ENCODE measurements around the gene CAND1. TPM values are rescaled to one million over a fixed set of nuclear protein-coding genes. Genes with fewer than 3 reads are reported as not detected.
"Not testable (repeated sequence)": the region's sequence is repeated elsewhere in the genome, so short reads cannot be mapped to it uniquely, and the experiment has no call there.

CAND1 gene
- polyA plus RNA-seq, 2 of the 4 experiments (the other 2 are of a cell fraction): 70.3 to 185 TPM

DNA sequence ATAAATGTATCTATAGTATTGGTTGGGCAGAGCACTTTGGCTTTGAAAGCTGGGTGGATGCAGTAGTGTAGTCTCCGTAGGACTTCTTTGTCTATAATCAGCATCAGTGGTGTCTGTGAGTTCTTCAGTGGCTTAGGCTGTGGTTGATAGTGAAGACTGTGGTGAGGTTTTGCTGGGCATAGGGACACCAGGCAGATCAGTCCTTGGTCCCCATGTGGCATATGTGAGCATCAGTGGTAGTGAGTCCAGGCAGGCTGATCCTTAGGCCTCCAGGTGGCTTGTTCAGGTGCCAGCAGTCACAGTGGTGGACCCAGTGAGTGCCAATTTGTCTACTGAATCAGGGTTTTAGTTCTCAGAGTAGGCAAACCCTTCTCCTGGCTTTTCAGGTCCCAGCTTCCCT lies 70.4 kb downstream of the CAND1 start:
- FAIRE-seq (no peak), DNase-seq (ENCODE audit: low read depth in 1 of 2, low spot score in 1 of 2) (no peak), ATAC-seq (no peak)
- no peak overlapping the region for H3K27ac ChIP-seq
- H3K4me2 ChIP-seq: no peak overlapping the region
- no peak overlapping the region for H3K4me3 ChIP-seq
- 90% methylated on average over 1 of the region's 1 CpG for WGBS (ENCODE audit: missing lambda C conversion rate)
- CTCF ChIA-PET: no interaction called here
- no peaks in the 10 kb centered on the region for H3K4me1 ChIP-seq
- TF ChIP-seq JUNB (IDR thresholded peaks at IDR 0.05) (no peak), BHLHE40 (IDR thresholded peaks at IDR 0.05; ENCODE audit: low read depth, low read length) (no peak), TFCP2L1 (CRISPR knock-in tag; IDR thresholded peaks at IDR 0.05) (no peak), ZC3H11A (IDR thresholded peaks at IDR 0.05) (no peak), RFX5 (IDR thresholded peaks at IDR 0.05) (no peak), TP53 (CRISPR knock-in tag; IDR thresholded peaks at IDR 0.05) (no peak), PHF8 (IDR thresholded peaks at IDR 0.05; ENCODE audit: borderline replicate concordance, low read depth) (no peak), NR3C1 (IDR thresholded peaks at IDR 0.05) (no peak)
- TF ChIP-seq, protein P1, sequence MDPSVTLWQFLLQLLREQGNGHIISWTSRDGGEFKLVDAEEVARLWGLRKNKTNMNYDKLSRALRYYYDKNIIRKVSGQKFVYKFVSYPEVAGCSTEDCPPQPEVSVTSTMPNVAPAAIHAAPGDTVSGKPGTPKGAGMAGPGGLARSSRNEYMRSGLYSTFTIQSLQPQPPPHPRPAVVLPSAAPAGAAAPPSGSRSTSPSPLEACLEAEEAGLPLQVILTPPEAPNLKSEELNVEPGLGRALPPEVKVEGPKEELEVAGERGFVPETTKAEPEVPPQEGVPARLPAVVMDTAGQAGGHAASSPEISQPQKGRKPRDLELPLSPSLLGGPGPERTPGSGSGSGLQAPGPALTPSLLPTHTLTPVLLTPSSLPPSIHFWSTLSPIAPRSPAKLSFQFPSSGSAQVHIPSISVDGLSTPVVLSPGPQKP (IDR thresholded peaks at IDR 0.05; ENCODE audit: low read depth, low read length): no peak
- POLR2A ChIA-PET: no interaction called here
- peaks cover 10% of the 10 kb centered on the region; the same call in 1 of the 3 replicates for H3K9me3 ChIP-seq

DNA sequence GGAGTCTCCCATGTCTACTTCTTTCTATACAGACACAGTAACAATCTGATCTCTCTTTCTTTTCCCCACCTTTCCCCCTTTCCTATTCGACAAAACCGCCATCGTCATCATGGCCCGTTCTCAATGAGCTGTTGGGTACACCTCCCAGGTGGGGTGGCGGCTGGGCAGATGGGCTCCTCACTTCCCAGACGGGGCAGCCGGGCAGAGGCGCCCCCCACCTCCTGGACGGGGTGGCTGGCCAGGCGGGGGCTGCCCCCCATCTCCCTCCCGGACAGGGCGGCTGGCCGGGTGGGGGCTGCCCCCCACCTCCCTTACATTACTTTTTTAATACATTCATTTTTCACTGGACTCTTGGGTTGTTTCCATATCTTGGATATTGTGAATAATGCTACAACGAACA lies 71.9 kb downstream of the CAND1 start:
- ATAC-seq; H3K4me2 ChIP-seq; H3K27ac ChIP-seq; H3K4me1 ChIP-seq; DNase-seq (ENCODE audit: low read depth in 1 of 2, low spot score in 1 of 2); FAIRE-seq; POLR2A ChIA-PET; H3K4me3 ChIP-seq; CTCF ChIA-PET: not testable (repeated sequence)
- H3K9me3 ChIP-seq: peaks cover 10% of the 10 kb centered on the region; the same call in 1 of the 3 replicates
- WGBS (ENCODE audit: missing lambda C conversion rate): 66% methylated on average over 14 of the region's 14 CpGs

DNA sequence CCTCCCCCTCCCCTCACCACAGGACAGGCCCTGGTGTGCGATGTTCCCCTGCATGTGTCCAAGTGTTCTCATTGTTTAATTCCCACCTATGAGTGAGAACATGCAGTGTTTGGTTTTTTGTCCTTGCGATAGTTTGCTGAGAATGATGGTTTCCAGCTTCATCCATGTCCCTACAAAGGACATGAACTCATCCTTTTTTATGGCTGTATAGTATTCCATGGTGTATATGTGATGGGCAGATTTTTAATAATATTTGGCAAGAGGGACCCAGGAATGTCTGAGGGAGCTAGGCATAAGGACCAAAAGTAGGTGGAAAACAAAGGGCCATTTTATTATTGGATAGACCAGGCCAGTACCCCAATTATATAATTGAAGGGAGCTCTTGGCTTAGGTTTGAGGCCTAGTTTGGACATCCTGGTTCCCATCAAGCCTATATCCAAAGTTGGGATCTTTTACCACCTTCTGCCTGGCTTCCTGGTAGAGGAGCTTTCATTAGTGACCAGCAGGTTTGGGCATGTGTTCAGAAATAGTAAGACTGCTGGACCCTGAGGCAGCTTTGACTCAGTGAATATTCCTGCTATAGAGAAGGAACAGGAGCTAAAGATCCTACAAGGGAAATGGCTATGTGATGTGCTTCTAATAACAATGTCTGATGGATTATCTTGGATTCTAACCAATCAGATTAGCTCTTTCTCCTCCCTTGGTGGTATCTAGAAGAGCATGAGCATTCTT lies 76.0 kb downstream of the CAND1 start:
- TF ChIP-seq EHF (CRISPR knock-in tag; IDR thresholded peaks at IDR 0.05) (no peak), POLR2AphosphoS2 (conservative IDR thresholded peaks at IDR 0.05; ENCODE audit: low read length) (no peak), CHD2 (IDR thresholded peaks at IDR 0.05; ENCODE audit: low read length, partially characterized antibody) (no peak), KDM1A (IDR thresholded peaks at IDR 0.05; ENCODE audit: low read depth) (no peak), POLR2A (IDR thresholded peaks at IDR 0.05; ENCODE audit: low read length) (no peak), HEYL (CRISPR knock-in tag; IDR thresholded peaks at IDR 0.05) (no peak), HOXB13 (CRISPR knock-in tag; IDR thresholded peaks at IDR 0.05; ENCODE audit: low read depth) (no peak), RARB (CRISPR knock-in tag; IDR thresholded peaks at IDR 0.05) (no peak), ZFP36 (IDR thresholded peaks at IDR 0.05; ENCODE audit: borderline replicate concordance, partially characterized antibody) (no peak), HOXB5 (CRISPR knock-in tag; IDR thresholded peaks at IDR 0.05) (no peak)
- no peak for ATAC-seq
- POLR2A ChIA-PET: no interaction called here
- CTCF ChIA-PET: interaction anchor here (1.4 to 2.0 kb wide), 2 partner anchors 9 to 11 kb away, joined by 4 to 5 read pairs; no protein-coding TSS in a partner anchor
- WGBS (ENCODE audit: missing lambda C conversion rate): 65% methylated on average over 2 of the region's 2 CpGs
- Histone ChIP-seq H3K9me3 (no peaks in the 10 kb centered on the region), H3K4me1 (no peaks in the 10 kb centered on the region), H3K27ac (no peak overlapping the region), H3K4me2 (no peak overlapping the region), H3K4me3 (no peak overlapping the region)
- no peak for DNase-seq (ENCODE audit: low read depth in 1 of 2, low spot score in 1 of 2)
- FAIRE-seq: no peak

DNA sequence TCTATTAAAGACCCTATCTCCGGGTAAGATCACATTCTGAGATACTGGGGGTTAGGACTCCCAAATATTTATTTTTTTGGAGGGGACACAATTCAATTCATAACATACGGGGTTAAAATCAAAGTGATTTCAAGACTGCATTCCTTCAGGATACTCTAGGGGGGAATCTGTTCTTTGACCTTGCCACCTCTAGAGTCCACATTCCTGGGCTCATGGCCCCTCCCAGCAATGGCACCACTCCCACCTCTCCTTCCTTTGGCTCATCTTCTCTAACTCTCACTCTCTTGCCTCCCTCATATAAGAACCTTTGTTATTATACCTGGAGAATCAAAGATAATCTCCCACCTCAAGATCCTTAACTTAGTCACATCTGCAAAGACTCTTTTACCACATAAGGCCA lies 79.5 kb downstream of the CAND1 start:
- POLR2A ChIA-PET: no interaction called here
- ATAC-seq: no peak
- no peak for DNase-seq (ENCODE audit: low read depth in 1 of 2, low spot score in 1 of 2)
- Histone ChIP-seq H3K4me3 (no peak overlapping the region), H3K4me2 (no peak overlapping the region), H3K4me1 (no peaks in the 10 kb centered on the region), H3K27ac (no peak overlapping the region), H3K9me3 (no peaks in the 10 kb centered on the region)
- CTCF ChIA-PET: no interaction called here
- whole genome bisulfite sequencing (ENCODE audit: missing lambda C conversion rate): 43% methylated on average over 2 of the region's 2 CpGs
- no peak for FAIRE-seq
- TF ChIP-seq JUN (IDR thresholded peaks at IDR 0.05) (no peak), TP53 (CRISPR knock-in tag; IDR thresholded peaks at IDR 0.05) (no peak)

Data from A549 (cell line).